DND-41 (cell line): ENCODE results near the gene MCF2L.
"Not testable (repeated sequence)": the region's sequence is repeated elsewhere in the genome, so short reads cannot be mapped to it uniquely, and the experiment has no call there.

Experiments used
- ATAC-seq: fragments of 200-7000 bp; cut with Tn5 transposase; 3 replicates; pipeline ENCODE4 v1.9.1; 2021; ENCODE audit warnings: low read depth; ENCODE audit not compliant: insufficient read depth
- DNase-seq: peaks from one replicate; pipeline ENCODE4 v3.0.0-alpha.2; 2020
- H2AFZ ChIP-seq: 2 replicates; pipeline ENCODE4 v1.6.0; 2012; ENCODE audit warnings: low read depth, low read length
- H3K27ac ChIP-seq: 2 replicates; pipeline ENCODE4 v1.5.1; 2012; ENCODE audit warnings: low read length, inconsistent platforms
- H3K27me3 ChIP-seq: fragments of 200-600 bp; sonication (generic); 2 replicates; pipeline ENCODE4 v1.6.0; 2012; ENCODE audit warnings: low read length, mild to moderate bottlenecking, inconsistent platforms; ENCODE audit not compliant: insufficient read depth, poor library complexity
- H3K36me3 ChIP-seq: 2 replicates; pipeline ENCODE4 v1.5.1; 2012; ENCODE audit warnings: low read length, inconsistent platforms; ENCODE audit not compliant: insufficient read depth
- H3K4me1 ChIP-seq: 2 replicates; pipeline ENCODE4 v1.5.1; 2012; ENCODE audit warnings: mild to moderate bottlenecking, low read length; ENCODE audit not compliant: insufficient read depth
- H3K4me2 ChIP-seq: 2 replicates; pipeline ENCODE4 v1.6.0; 2012; ENCODE audit warnings: mild to moderate bottlenecking, moderate library complexity, low read length, inconsistent platforms; ENCODE audit not compliant: insufficient read depth
- H3K4me3 ChIP-seq, 2 experiments: fragments of 200-600 bp in 1 of 2; shearing (Covaris generic) in 1 of 2; 2 replicates each; pipeline ENCODE4 v1.5.1; 2012 to 2016; ENCODE audit warnings: inconsistent platforms in 2 of 2, low read length in 2 of 2, mild to moderate bottlenecking in 2 of 2, low read depth in 1 of 2, moderate library complexity in 1 of 2
- H3K79me2 ChIP-seq: 2 replicates; pipeline ENCODE4 v1.6.0; 2012; ENCODE audit warnings: low read length, inconsistent platforms; ENCODE audit not compliant: insufficient read depth
- H3K9ac ChIP-seq: 2 replicates; pipeline ENCODE4 v1.6.0; 2012; ENCODE audit warnings: low read depth, mild to moderate bottlenecking, inconsistent platforms, low read length, moderate library complexity
- H3K9me3 ChIP-seq: 2 replicates; pipeline ENCODE4 v1.5.1; 2012; ENCODE audit warnings: low read length, moderate library complexity, mild to moderate bottlenecking, inconsistent platforms; ENCODE audit not compliant: insufficient read depth, severe bottlenecking
- H4K20me1 ChIP-seq: 2 replicates; pipeline ENCODE4 v1.6.0; 2012; ENCODE audit warnings: low read length; ENCODE audit not compliant: insufficient read depth
- CTCF ChIP-seq: IDR thresholded peaks from 2 replicates; pipeline ENCODE4 v1.5.1; 2012; ENCODE audit warnings: borderline replicate concordance, low read length, moderate library complexity, mild to moderate bottlenecking; ENCODE audit not compliant: poor library complexity, severe bottlenecking; ENCODE audit errors: extremely low read depth
- EZH2 ChIP-seq: IDR thresholded peaks from 3 replicates; pipeline ENCODE4 v1.6.1; 2012; ENCODE audit warnings: borderline replicate concordance, low read depth, mild to moderate bottlenecking, moderate library complexity, low read length, inconsistent platforms; ENCODE audit not compliant: severe bottlenecking

Gene MCF2L

GRCh38 chr13:113110048-113110851 is 141.2 kb downstream of the MCF2L start:
- H3K4me3 ChIP-seq, result no peak overlapping the region
- H3K36me3 ChIP-seq, result no peaks in the 10 kb centered on the region
- TF ChIP-seq CTCF (no peak), EZH2 (no peak)
- H3K27me3 ChIP-seq, result no peaks in the 10 kb centered on the region
- no peak overlapping the region for H3K9ac ChIP-seq
- H3K27ac ChIP-seq, result no peak overlapping the region
- no peak overlapping the region for H3K4me2 ChIP-seq
- no peak overlapping the region for H2AFZ ChIP-seq
- H3K9me3 ChIP-seq, result no peaks in the 10 kb centered on the region
- ATAC-seq (no peak), DNase-seq (no peak)
- no peaks in the 10 kb centered on the region for H3K4me1 ChIP-seq
- no peaks in the 10 kb centered on the region for H4K20me1 ChIP-seq
- H3K79me2 ChIP-seq, result no peaks in the 10 kb centered on the region

GRCh38 chr13:113110852-113111315 is 141.9 kb downstream of the MCF2L start:
- ATAC-seq (no peak), DNase-seq (no peak)
- H3K9me3 ChIP-seq, result no peaks in the 10 kb centered on the region
- no peak overlapping the region for H3K4me3 ChIP-seq
- TF ChIP-seq EZH2, result no peak
- no peak for TF ChIP-seq CTCF
- no peaks in the 10 kb centered on the region for H3K27me3 ChIP-seq
- no peaks in the 10 kb centered on the region for H3K36me3 ChIP-seq
- H2AFZ ChIP-seq, result no peak overlapping the region
- H3K27ac ChIP-seq, result no peak overlapping the region
- no peaks in the 10 kb centered on the region for H3K4me1 ChIP-seq
- no peaks in the 10 kb centered on the region for H3K79me2 ChIP-seq
- no peak overlapping the region for H3K9ac ChIP-seq
- H4K20me1 ChIP-seq, result no peaks in the 10 kb centered on the region
- no peak overlapping the region for H3K4me2 ChIP-seq

DNA sequence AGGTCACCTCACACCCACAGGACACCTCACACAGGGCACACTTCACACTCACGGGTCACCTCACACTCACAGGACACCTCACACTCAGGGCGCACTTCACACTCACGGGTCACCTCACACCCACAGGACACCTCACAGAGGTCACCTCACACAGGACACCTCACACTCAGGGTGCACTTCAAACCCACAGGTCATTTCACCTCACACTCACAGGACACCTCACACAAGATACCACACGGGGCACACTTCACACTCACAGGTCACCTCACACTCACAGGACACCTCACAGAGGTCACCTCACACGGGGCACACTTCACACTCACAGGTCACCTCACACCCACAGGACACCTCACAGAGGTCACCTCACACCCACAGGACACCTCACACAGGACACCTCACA is 142.8 kb downstream of the MCF2L start:
- H3K9ac ChIP-seq, ATAC-seq, H4K20me1 ChIP-seq, H3K4me1 ChIP-seq, H3K36me3 ChIP-seq, DNase-seq, H3K27me3 ChIP-seq, H2AFZ ChIP-seq, H3K4me2 ChIP-seq, H3K9me3 ChIP-seq, H3K27ac ChIP-seq, H3K79me2 ChIP-seq, H3K4me3 ChIP-seq: not testable (repeated sequence)

GRCh38 chr13:113112475-113112874 is 143.5 kb downstream of the MCF2L start:
- not testable (repeated sequence) for H3K9ac ChIP-seq, DNase-seq, H3K27me3 ChIP-seq, H3K4me2 ChIP-seq, H3K36me3 ChIP-seq, H3K4me1 ChIP-seq, H3K79me2 ChIP-seq, H2AFZ ChIP-seq, ATAC-seq, H3K4me3 ChIP-seq, H4K20me1 ChIP-seq, H3K27ac ChIP-seq, H3K9me3 ChIP-seq
